ENCODE results near the gene MYBL2. TPM values are rescaled to one million over a fixed set of nuclear protein-coding genes. Genes with fewer than 3 reads are reported as not detected.
A peak's percentile ranks its signal among the peaks of the same experiment; 100 is the strongest.
"Not testable (repeated sequence)": the region's sequence is repeated elsewhere in the genome, so short reads cannot be mapped to it uniquely, and the experiment has no call there.

MYBL2 gene
- total RNA-seq, 2 donors from 2014 or later, result 139 to 182 TPM

GRCh38 chr20:43642548-43642947, 24.4 kb upstream of the MYBL2 start:
- Histone ChIP-seq H3K27me3 (ENCODE audit: control insufficient read depth, insufficient read depth, low read length, poor library complexity, severe bottlenecking) (no peaks in the 10 kb centered on the region), H3K9me3 (ENCODE audit: control insufficient read depth, low read length) (no peaks in the 10 kb centered on the region), H3K27ac (ENCODE audit: low read depth, low read length) (no peak overlapping the region), H3K4me1 (ENCODE audit: control insufficient read depth, insufficient read depth, low read length) (no peaks in the 10 kb centered on the region), H3K36me3 (ENCODE audit: control insufficient read depth, insufficient read depth, low read length) (peaks cover 38% of the 10 kb centered on the region), H3K4me3 (ENCODE audit: low read length) (no peak overlapping the region), H3K9ac (ENCODE audit: extremely low read depth, low read length, poor library complexity, severe bottlenecking) (no peak overlapping the region)
- no peak for DNase-seq
- Mint-ChIP-seq H3K9me3 (no peaks in the 10 kb centered on the region), H3K4me1 (no peaks in the 10 kb centered on the region), H3K36me3 (ENCODE audit: low read depth) (peaks cover 49% of the 10 kb centered on the region), H3K27ac (no peak overlapping the region), H3K4me3 (no peak overlapping the region), H3K27me3 (ENCODE audit: insufficient read depth) (no peaks in the 10 kb centered on the region)
- no peak for TF ChIP-seq CTCF (conservative IDR thresholded peaks at IDR 0.05)
- WGBS, 2 experiments (ENCODE audit: insufficient coverage in 1 of 2, insufficient read length in 1 of 2), result 86 to 90% methylated on average over 1 to 4 of the region's 4 CpGs

GRCh38 chr20:43650997-43651525, 15.9 kb upstream of the MYBL2 start:
- peak; percentile 33 for DNase-seq
- H3K36me3 ChIP-seq (ENCODE audit: control insufficient read depth, insufficient read depth, low read length), result peaks cover 10% of the 10 kb centered on the region
- H3K27me3 ChIP-seq (ENCODE audit: control insufficient read depth, insufficient read depth, low read length, poor library complexity, severe bottlenecking), result no peaks in the 10 kb centered on the region
- H3K27me3 Mint-ChIP-seq (ENCODE audit: insufficient read depth), result no peaks in the 10 kb centered on the region
- H3K27ac ChIP-seq (ENCODE audit: low read depth, low read length), result no peak overlapping the region
- H3K4me1 Mint-ChIP-seq, result no peaks in the 10 kb centered on the region
- no peaks in the 10 kb centered on the region for H3K4me1 ChIP-seq (ENCODE audit: control insufficient read depth, insufficient read depth, low read length)
- H3K27ac Mint-ChIP-seq, result no peak overlapping the region
- no peaks in the 10 kb centered on the region for H3K9me3 Mint-ChIP-seq
- H3K4me3 ChIP-seq (ENCODE audit: low read length), result no peak overlapping the region
- no peak overlapping the region for H3K9ac ChIP-seq (ENCODE audit: extremely low read depth, low read length, poor library complexity, severe bottlenecking)
- 60 to 82% methylated on average over 3 of the region's 3 CpGs for WGBS, 2 experiments (ENCODE audit: insufficient coverage in 1 of 2, insufficient read length in 1 of 2)
- no peaks in the 10 kb centered on the region for H3K9me3 ChIP-seq (ENCODE audit: control insufficient read depth, low read length)
- H3K4me3 Mint-ChIP-seq, result no peak overlapping the region
- H3K36me3 Mint-ChIP-seq (ENCODE audit: low read depth), result peaks cover 15% of the 10 kb centered on the region
- TF ChIP-seq CTCF (conservative IDR thresholded peaks at IDR 0.05), result no peak

- not testable (repeated sequence) for H3K27ac Mint-ChIP-seq
- 90 to 96% methylated on average over 7 to 8 of the region's 10 CpGs for WGBS, 2 experiments (ENCODE audit: insufficient coverage in 1 of 2, insufficient read length in 1 of 2)
Measured at GRCh38 chr20:43651650-43652184, 15.2 kb upstream of the MYBL2 start.

GRCh38 chr20:43653966-43654365, 12.9 kb upstream of the MYBL2 start:
- Histone ChIP-seq H3K27me3 (ENCODE audit: control insufficient read depth, insufficient read depth, low read length, poor library complexity, severe bottlenecking) (no peaks in the 10 kb centered on the region), H3K4me1 (ENCODE audit: control insufficient read depth, insufficient read depth, low read length) (no peaks in the 10 kb centered on the region), H3K9me3 (ENCODE audit: control insufficient read depth, low read length) (no peaks in the 10 kb centered on the region), H3K9ac (ENCODE audit: extremely low read depth, low read length, poor library complexity, severe bottlenecking) (no peak overlapping the region), H3K36me3 (ENCODE audit: control insufficient read depth, insufficient read depth, low read length) (no peaks in the 10 kb centered on the region), H3K27ac (ENCODE audit: low read depth, low read length) (no peak overlapping the region), H3K4me3 (ENCODE audit: low read length) (no peak overlapping the region)
- no peaks in the 10 kb centered on the region for H3K36me3 Mint-ChIP-seq (ENCODE audit: low read depth)
- peak; percentile 13 for DNase-seq
- WGBS, 2 experiments (ENCODE audit: insufficient coverage in 1 of 2, insufficient read length in 1 of 2), result 89 to 94% methylated on average over 1 to 3 of the region's 3 CpGs
- no peak overlapping the region for H3K27ac Mint-ChIP-seq
- no peak overlapping the region for H3K4me3 Mint-ChIP-seq
- H3K9me3 Mint-ChIP-seq, result no peaks in the 10 kb centered on the region
- H3K27me3 Mint-ChIP-seq (ENCODE audit: insufficient read depth), result no peaks in the 10 kb centered on the region
- peaks cover 2% of the 10 kb centered on the region for H3K4me1 Mint-ChIP-seq
- no peak for TF ChIP-seq CTCF (conservative IDR thresholded peaks at IDR 0.05)

More at GRCh38 chr20:43651650-43652184, 15.2 kb upstream of the MYBL2 start:
- not testable (repeated sequence) for H3K9me3 Mint-ChIP-seq; H3K36me3 Mint-ChIP-seq (ENCODE audit: low read depth); H3K9ac ChIP-seq (ENCODE audit: extremely low read depth, low read length, poor library complexity, severe bottlenecking); H3K27me3 ChIP-seq (ENCODE audit: control insufficient read depth, insufficient read depth, low read length, poor library complexity, severe bottlenecking); H3K36me3 ChIP-seq (ENCODE audit: control insufficient read depth, insufficient read depth, low read length); H3K27me3 Mint-ChIP-seq (ENCODE audit: insufficient read depth); H3K4me1 ChIP-seq (ENCODE audit: control insufficient read depth, insufficient read depth, low read length); H3K4me1 Mint-ChIP-seq; DNase-seq; H3K4me3 Mint-ChIP-seq; H3K4me3 ChIP-seq (ENCODE audit: low read length); H3K27ac ChIP-seq (ENCODE audit: low read depth, low read length); H3K9me3 ChIP-seq (ENCODE audit: control insufficient read depth, low read length)

GRCh38 chr20:43655176-43655575, 11.7 kb upstream of the MYBL2 start:
- not testable (repeated sequence) for H3K4me3 Mint-ChIP-seq; H3K36me3 ChIP-seq (ENCODE audit: control insufficient read depth, insufficient read depth, low read length); H3K36me3 Mint-ChIP-seq (ENCODE audit: low read depth); H3K27ac ChIP-seq (ENCODE audit: low read depth, low read length); H3K4me3 ChIP-seq (ENCODE audit: low read length); H3K9me3 Mint-ChIP-seq; H3K27ac Mint-ChIP-seq; H3K27me3 Mint-ChIP-seq (ENCODE audit: insufficient read depth); H3K27me3 ChIP-seq (ENCODE audit: control insufficient read depth, insufficient read depth, low read length, poor library complexity, severe bottlenecking); H3K4me1 ChIP-seq (ENCODE audit: control insufficient read depth, insufficient read depth, low read length); H3K9me3 ChIP-seq (ENCODE audit: control insufficient read depth, low read length); H3K9ac ChIP-seq (ENCODE audit: extremely low read depth, low read length, poor library complexity, severe bottlenecking); H3K4me1 Mint-ChIP-seq
- WGBS, 2 experiments (ENCODE audit: insufficient coverage in 1 of 2, insufficient read length in 1 of 2), result 87 to 88% methylated on average over 4 of the region's 6 CpGs
- peak; percentile 7 for DNase-seq

Data from endodermal cell (in vitro differentiated cells).